Small intestine (tissue), 7 donors: ENCODE measurements around the gene DNAL1. TPM values are rescaled to one million over a fixed set of nuclear protein-coding genes. Genes with fewer than 3 reads are reported as not detected.
"Not testable (repeated sequence)": the region's sequence is repeated elsewhere in the genome, so short reads cannot be mapped to it uniquely, and the experiment has no call there.

Experiments used
- DNase-seq, 2 donors: peaks; one replicate each; pipeline versions ENCODE4 v3.0.0 to v3.0.0-alpha.2; 2013
- FAIRE-seq: peaks from 2 replicates; lab custom pipeline; 2012; peaks lifted over from hg19 to GRCh38; lab: Jason Lieb, UNC
- H3K27ac ChIP-seq, 3 donors: one replicate each; pipeline ENCODE4 v1.5.1; 2013; ENCODE audit warnings: low read length in 2 of 3, mild to moderate bottlenecking in 2 of 3, control low read depth in 1 of 3, inconsistent platforms in 1 of 3, low read depth in 1 of 3, moderate library complexity in 1 of 3
- H3K27me3 ChIP-seq, 3 donors: one replicate each; pipeline ENCODE4 v1.6.1; 2013; ENCODE audit warnings: low read length in 3 of 3, inconsistent platforms in 1 of 3; ENCODE audit not compliant: control insufficient read depth in 3 of 3, insufficient read depth in 3 of 3
- H3K36me3 ChIP-seq, 3 donors: one replicate each; pipeline ENCODE4 v1.6.1; 2013; ENCODE audit warnings: low read length in 3 of 3, inconsistent platforms in 1 of 3, low read depth in 1 of 3, mild to moderate bottlenecking in 1 of 3, moderate library complexity in 1 of 3; ENCODE audit not compliant: control insufficient read depth in 3 of 3, insufficient read depth in 2 of 3
- H3K4me1 ChIP-seq, 3 donors: one replicate each; pipeline ENCODE4 v1.6.1; 2013; ENCODE audit warnings: low read length in 2 of 3, inconsistent platforms in 1 of 3, low read depth in 1 of 3, mild to moderate bottlenecking in 1 of 3, moderate library complexity in 1 of 3; ENCODE audit not compliant: control insufficient read depth in 3 of 3, insufficient read depth in 2 of 3
- H3K4me3 ChIP-seq, 3 donors: one replicate each; pipeline ENCODE4 v1.5.1; 2013; ENCODE audit warnings: low read length in 3 of 3, control low read depth in 1 of 3, inconsistent platforms in 1 of 3, low read depth in 1 of 3, mild to moderate bottlenecking in 1 of 3, moderate library complexity in 1 of 3
- H3K9me3 ChIP-seq, 2 donors: one replicate each; pipeline ENCODE4 v1.6.1; 2013; ENCODE audit warnings: low read depth in 1 of 2, low read length in 1 of 2; ENCODE audit not compliant: control insufficient read depth in 2 of 2, insufficient read depth in 1 of 2
- WGBS, 3 donors: extraction: QIAGEN DNeasy Blood & Tissue Kit; methylation state at CpG; one replicate each; pipeline ENCODE4 v1.1.7; 2013; 5-methylcytosine and 5-hydroxymethylcytosine counted together
- polyA plus RNA-seq, 4 donors: library from polyadenylated mRNA; stranded (reverse) in 3 of 4; unstranded in 1 of 4; fragments of 200-250 nt in 3 of 4; fragments of 120-200 nt in 1 of 4; gene quantifications; one replicate each; pipeline versions ENCODE4 v1.2.1 to v1.2.3, GENCODE V29; 2013
- donor health status: healthy with polysubstance abuse.
- donor health status: control.
- donor health status: control.
- donor health status: Bipolar disorder and iron deficiency.
- donor health status: healthy.

Gene DNAL1
- polyA plus RNA-seq, 4 donors = 0.54 to 5.4 (median 3.0) TPM

DNA sequence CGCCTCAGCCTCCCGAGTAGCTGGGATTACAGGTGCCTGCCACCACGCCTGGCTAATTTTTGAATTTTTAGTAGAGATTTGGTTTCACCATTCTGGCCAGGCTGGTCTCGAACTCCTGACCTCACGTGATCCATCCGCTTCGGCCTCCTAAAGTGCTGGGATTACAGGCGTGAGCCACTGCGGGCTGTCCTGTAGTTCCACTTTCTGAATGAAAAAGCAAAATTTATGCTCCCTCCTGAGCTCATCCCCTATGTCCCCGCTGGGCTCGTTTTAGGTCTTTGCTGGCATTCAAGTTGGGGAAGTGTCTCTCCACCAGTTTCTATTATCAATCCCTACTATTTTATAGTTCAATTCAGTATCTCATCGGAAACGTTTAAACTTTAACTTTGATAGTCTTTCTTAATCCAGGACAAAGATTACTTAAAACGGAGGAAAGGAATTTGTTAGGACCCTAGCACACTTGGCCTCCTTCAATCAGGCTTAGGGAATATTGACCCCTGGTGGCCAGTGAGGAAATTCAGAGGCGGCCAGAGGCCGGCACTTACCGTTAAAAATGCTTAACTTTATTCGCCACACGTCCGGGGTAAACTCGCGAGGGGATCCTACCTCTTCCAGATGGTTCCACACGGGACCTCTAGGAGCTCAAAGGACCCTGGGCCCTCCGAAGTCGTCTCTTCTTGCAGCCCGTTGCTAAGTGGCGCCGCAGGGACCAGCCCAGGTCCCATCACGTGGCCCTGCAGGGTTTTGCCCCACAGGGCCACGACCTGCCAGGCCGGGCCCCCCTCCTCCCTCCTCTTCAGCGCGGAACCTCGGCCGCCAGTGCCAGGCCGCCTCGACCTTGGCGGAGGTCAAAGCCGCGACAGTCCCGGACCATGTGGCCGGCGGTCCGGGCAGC lies 11.4 kb upstream of the DNAL1 start:
- Histone ChIP-seq H3K9me3 (no peaks in the 10 kb centered on the region), H3K4me3 (peak overlapping the region; percentile 19 to 56 (median 52)), H3K36me3 (no peaks in the 10 kb centered on the region), H3K27me3 (peaks cover 0 to 5% (median 0%) of the 10 kb centered on the region in 3 donors), H3K4me1 (peaks cover 0 to 3% (median 0%) of the 10 kb centered on the region in 3 donors), H3K27ac (peak overlapping the region in 1 of 3 donors; percentile 32)
- WGBS, 3 donors = 11 to 14% (median 12%) methylated on average over 37 to 44 of the region's 44 CpGs
- FAIRE-seq (no peak), DNase-seq (peak; percentile 76 to 84)

DNA sequence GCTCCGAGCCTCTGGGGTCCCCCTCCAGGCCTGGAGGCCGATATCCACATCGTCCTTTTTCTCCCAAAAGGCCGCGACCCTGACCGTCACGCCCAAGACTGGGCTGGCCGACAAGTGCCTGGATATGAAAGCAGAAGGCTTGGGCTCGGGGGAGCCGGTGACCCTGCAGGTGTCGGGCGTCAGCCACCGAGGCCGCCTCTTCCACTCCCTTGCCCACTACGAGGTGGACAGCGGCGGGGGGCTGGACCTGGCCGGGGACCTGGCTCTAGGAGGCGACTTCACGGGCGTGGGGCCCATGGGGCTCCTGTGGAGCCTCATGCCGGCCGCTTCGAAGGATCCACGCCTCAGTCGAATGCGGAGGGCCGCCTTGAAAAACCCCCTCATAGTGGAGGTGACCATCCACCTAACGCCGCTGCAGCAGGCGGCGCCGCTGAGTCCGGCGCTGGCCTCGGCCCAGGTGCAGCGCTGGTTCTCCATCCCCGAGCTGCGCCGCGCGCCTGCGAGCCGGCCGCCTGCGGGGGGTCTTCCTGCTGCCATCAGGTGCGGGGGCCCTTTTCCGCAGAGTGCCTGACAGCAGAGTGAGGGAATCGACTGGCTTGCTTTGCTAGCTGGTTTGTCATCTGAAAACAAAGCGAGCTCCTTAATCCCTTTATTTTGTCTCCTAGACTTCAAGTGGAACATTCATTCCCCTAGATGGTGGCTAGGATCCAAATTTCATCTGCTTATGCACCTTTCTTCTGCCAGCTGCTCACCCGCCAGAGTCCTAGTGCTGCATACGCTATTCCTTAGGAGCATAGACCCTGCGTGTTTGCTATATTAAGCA lies 10.6 kb upstream of the DNAL1 start:
- H3K27ac ChIP-seq = peak overlapping the region in 1 of 3 donors; percentile 32
- peaks cover 0 to 5% (median 0%) of the 10 kb centered on the region in 3 donors for H3K27me3 ChIP-seq
- H3K9me3 ChIP-seq = no peaks in the 10 kb centered on the region
- no peaks in the 10 kb centered on the region for H3K36me3 ChIP-seq
- no peak for FAIRE-seq
- peaks cover 0 to 3% (median 0%) of the 10 kb centered on the region in 3 donors for H3K4me1 ChIP-seq
- 15 to 27% (median 23%) methylated on average over 47 to 53 of the region's 53 CpGs for WGBS, 3 donors
- DNase-seq = peak; percentile 13 to 58
- H3K4me3 ChIP-seq = peak overlapping the region; percentile 19 to 56 (median 52)

DNA sequence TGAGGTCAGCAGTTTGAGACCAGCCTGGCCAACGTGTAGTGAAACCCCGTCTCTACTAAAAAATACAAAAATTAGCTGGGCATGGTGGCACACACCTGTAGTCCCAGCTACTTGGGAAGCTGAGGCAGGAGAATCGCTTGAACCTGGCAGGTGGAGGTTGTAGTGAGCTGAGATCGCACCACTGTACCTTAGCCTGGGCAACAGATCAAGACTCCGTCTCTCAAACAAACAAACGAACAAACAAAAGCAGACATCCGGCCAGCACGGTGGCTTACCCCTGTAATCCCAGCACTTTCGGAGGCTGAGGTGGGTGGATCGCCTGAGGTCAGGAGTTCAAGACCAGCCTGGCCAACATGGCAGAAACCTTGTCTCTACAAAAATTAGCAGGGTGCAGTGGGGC lies 8.4 kb upstream of the DNAL1 start:
- not testable (repeated sequence) for H3K9me3 ChIP-seq, H3K4me1 ChIP-seq, H3K27me3 ChIP-seq, H3K4me3 ChIP-seq, DNase-seq, FAIRE-seq, H3K27ac ChIP-seq, H3K36me3 ChIP-seq
- WGBS, 3 donors = 79 to 87% (median 86%) methylated on average over 10 of the region's 10 CpGs

DNA sequence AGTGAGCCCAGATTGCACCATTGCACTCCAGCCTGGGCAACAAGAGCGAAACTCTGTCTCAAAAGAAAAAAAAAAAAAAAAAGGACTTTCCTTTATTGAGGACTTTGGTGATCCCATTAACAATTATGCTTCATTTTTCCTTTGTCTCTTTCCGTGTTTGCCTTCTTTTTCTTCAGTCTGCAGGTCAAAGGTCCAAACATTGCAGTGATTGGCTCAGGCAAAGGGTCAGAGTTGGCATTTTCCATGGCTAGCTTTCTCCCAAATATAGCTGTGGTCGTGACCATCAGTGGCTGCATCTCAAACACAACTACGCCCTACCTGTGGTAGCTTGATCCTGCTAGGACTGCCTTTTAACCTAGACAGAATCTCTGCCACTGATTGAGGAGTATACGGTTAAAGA lies 7.0 kb upstream of the DNAL1 start:
- no peak for FAIRE-seq
- Histone ChIP-seq H3K4me3 (no peak overlapping the region), H3K9me3 (no peaks in the 10 kb centered on the region), H3K36me3 (no peaks in the 10 kb centered on the region), H3K27ac (no peak overlapping the region), H3K27me3 (peaks cover 0 to 5% (median 0%) of the 10 kb centered on the region in 3 donors), H3K4me1 (peaks cover 0 to 3% (median 0%) of the 10 kb centered on the region in 3 donors)
- no peak for DNase-seq
- WGBS, 3 donors = 58 to 78% (median 78%) methylated on average over 5 of the region's 5 CpGs

DNA sequence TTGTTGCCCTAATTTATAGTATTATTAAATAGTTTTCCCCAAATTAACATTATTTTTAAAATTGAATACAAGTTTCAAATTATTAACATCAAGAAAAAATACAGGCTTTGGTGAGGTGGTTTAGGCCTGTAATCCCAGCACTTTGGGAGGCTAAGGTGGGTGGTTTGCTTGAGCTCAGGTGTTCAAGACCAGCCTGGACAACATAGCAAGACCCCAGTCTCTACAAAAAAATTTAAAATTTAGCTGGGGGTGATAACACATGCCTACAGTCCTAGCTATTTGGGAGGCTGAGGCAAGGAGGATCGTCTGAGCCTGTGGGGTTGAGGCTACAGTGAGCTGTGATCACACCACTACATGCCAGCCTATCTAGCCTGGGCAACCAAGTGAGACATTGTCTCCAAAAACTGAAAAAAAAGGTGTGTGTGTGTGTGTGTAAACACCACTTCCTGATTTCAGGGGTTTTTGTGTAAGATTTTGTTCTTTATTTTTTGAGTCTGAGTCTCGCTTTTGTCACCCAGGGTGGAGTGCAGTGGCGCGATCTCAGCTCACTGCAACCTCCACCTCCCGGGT lies 3.9 kb upstream of the DNAL1 start:
- FAIRE-seq (no peak), DNase-seq (no peak)
- no peaks in the 10 kb centered on the region for H3K36me3 ChIP-seq
- WGBS, 3 donors = 84 to 95% (median 94%) methylated on average over 5 of the region's 5 CpGs
- no peaks in the 10 kb centered on the region for H3K27me3 ChIP-seq
- H3K27ac ChIP-seq = no peak overlapping the region
- no peaks in the 10 kb centered on the region for H3K9me3 ChIP-seq
- no peak overlapping the region for H3K4me3 ChIP-seq
- H3K4me1 ChIP-seq = peaks cover 0 to 3% (median 0%) of the 10 kb centered on the region in 3 donors

DNA sequence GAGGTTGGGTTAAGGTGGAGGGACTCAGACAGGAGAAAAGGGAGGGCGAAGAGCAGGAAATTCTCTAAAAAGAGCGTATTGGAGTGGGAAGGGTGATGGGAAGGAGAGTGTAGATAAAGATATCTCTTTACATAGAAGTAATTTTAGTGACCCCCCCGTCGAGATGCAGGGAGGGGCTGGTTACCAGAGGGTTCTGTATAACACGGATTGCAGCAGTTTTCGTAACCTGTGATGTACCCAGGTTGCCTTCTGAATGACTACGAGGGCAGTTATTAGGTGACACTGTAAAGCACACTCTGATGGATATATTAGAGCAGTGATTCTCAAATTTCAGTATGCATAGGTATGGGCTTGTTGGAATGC lies 443 bp downstream of the DNAL1 start:
- no peak for FAIRE-seq
- H3K27ac ChIP-seq = peak overlapping the region in 2 of 3 donors; percentile 83 to 90
- DNase-seq = no peak
- peaks cover 0 to 3% (median 0%) of the 10 kb centered on the region in 3 donors for H3K4me1 ChIP-seq
- peak overlapping the region; percentile 52 to 87 (median 54) for H3K4me3 ChIP-seq
- H3K27me3 ChIP-seq = no peaks in the 10 kb centered on the region
- WGBS, 3 donors = 4 to 10% (median 8%) methylated on average over 7 of the region's 7 CpGs
- no peaks in the 10 kb centered on the region for H3K9me3 ChIP-seq
- H3K36me3 ChIP-seq = no peaks in the 10 kb centered on the region

DNA sequence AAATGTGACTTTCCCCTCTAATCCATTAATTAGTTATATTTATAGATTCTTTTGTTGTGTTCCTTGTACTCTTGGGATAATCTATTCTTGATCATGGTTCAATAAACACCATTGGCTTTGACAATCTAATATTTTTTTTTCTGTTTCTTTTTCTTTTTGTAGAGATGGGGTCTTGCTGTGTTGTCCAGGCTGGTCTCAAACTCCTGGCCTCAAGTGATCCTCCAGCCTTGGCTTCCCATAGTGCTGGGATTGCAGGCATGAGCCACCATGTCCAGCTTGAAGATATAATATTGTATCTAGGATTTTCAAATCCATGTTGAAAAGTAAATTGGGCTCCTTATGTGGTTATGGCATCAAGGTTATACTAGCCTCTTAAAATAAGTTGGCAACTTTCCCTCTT lies 6.2 kb downstream of the DNAL1 start:
- Histone ChIP-seq H3K36me3 (peaks cover 0 to 13% (median 0%) of the 10 kb centered on the region in 3 donors), H3K9me3 (peaks cover 0 to 4% of the 10 kb centered on the region in 2 donors), H3K4me3 (no peak overlapping the region), H3K4me1 (no peaks in the 10 kb centered on the region), H3K27ac (no peak overlapping the region), H3K27me3 (no peaks in the 10 kb centered on the region)
- no peak for DNase-seq
- FAIRE-seq = no peak

DNA sequence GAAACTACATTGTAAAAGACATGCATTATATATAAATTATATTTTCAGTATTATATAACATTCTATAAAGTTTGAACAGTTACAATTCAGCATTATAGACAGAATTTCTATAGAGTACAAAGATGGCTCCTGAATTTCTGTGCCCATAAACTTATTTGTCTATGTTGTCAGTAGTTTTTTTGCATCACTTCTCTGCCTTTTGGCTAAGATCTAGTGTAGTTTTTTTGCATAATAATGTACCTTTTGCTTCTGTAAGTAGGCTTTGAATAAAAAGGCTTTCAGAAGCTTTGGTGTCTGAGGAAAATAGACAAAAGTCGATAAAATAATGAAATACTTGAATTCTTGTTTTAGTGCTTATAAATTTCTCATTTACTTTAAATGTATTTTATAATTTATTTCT lies 11.1 kb downstream of the DNAL1 start:
- Histone ChIP-seq H3K27me3 (no peaks in the 10 kb centered on the region), H3K4me3 (no peak overlapping the region), H3K27ac (no peak overlapping the region), H3K4me1 (no peaks in the 10 kb centered on the region), H3K36me3 (peaks cover 0 to 16% (median 3%) of the 10 kb centered on the region in 3 donors), H3K9me3 (peaks cover 0 to 4% of the 10 kb centered on the region in 2 donors)
- FAIRE-seq = no peak
- 95 to 98% (median 97%) methylated on average over 1 of the region's 1 CpG for WGBS, 3 donors
- DNase-seq = no peak
